Keratinocyte (primary cell): ENCODE results near the gene CRADD. TPM values are rescaled to one million over a fixed set of nuclear protein-coding genes. Genes with fewer than 3 reads are reported as not detected.

Source experiments
- DNase-seq: peaks from one replicate; pipeline ENCODE4 v3.0.0-alpha.2; 2011; ENCODE audit warnings: low read depth, missing footprints, low spot score
- FAIRE-seq: peaks from 2 replicates; lab custom pipeline; 2011; peaks lifted over from hg19 to GRCh38; lab: Jason Lieb, UNC
- H2AFZ ChIP-seq: 2 replicates; pipeline ENCODE4 v1.6.0; 2012; ENCODE audit warnings: low read length, control low read depth, inconsistent platforms; ENCODE audit not compliant: control insufficient read depth
- H3K27ac ChIP-seq: 2 replicates; pipeline ENCODE4 v1.5.1; 2011; ENCODE audit warnings: low read length; ENCODE audit not compliant: control insufficient read depth, insufficient read depth
- H3K27me3 ChIP-seq: 3 replicates; pipeline ENCODE4 v1.6.0; 2011; ENCODE audit warnings: low read length; ENCODE audit not compliant: control insufficient read depth, insufficient read depth; ENCODE audit errors: extremely low read depth
- H3K36me3 ChIP-seq, 2 experiments: 2 replicates in 1 of 2; 3 replicates in 1 of 2; pipeline ENCODE4 v1.5.1; 2011; ENCODE audit warnings: low read length in 2 of 2, mild to moderate bottlenecking in 1 of 2; ENCODE audit not compliant: control insufficient read depth in 2 of 2, insufficient read depth in 2 of 2; ENCODE audit errors: extremely low read depth in 1 of 2
- H3K4me1 ChIP-seq: 3 replicates; pipeline ENCODE4 v1.5.1; 2011; ENCODE audit warnings: low read length; ENCODE audit not compliant: control insufficient read depth, insufficient read depth; ENCODE audit errors: extremely low read depth
- H3K4me2 ChIP-seq: 3 replicates; pipeline ENCODE4 v1.6.0; 2011; ENCODE audit warnings: low read depth, low read length; ENCODE audit not compliant: control insufficient read depth, insufficient read depth; ENCODE audit errors: extremely low read depth
- H3K4me3 ChIP-seq, 3 experiments: fragments of 200-600 bp in 1 of 3; sonication (generic) in 1 of 3; 2 replicates in 2 of 3; 3 replicates in 1 of 3; pipeline ENCODE4 v1.5.1; 2011 to 2016; ENCODE audit warnings: low read length in 3 of 3, mild to moderate bottlenecking in 3 of 3, control low read depth in 2 of 3, inconsistent platforms in 1 of 3, low read depth in 1 of 3, mixed read lengths in 1 of 3, mixed run types in 1 of 3, moderate library complexity in 1 of 3; ENCODE audit not compliant: control insufficient read depth in 2 of 3, insufficient read depth in 2 of 3; ENCODE audit errors: extremely low read depth in 1 of 3
- H3K79me2 ChIP-seq: 2 replicates; pipeline ENCODE4 v1.6.0; 2012; ENCODE audit warnings: low read length; ENCODE audit not compliant: control insufficient read depth, insufficient read depth
- H3K9ac ChIP-seq: 3 replicates; pipeline ENCODE4 v1.6.0; 2011; ENCODE audit warnings: low read length; ENCODE audit not compliant: control insufficient read depth, insufficient read depth; ENCODE audit errors: extremely low read depth
- H3K9me1 ChIP-seq: 3 replicates; pipeline ENCODE4 v1.6.0; 2011; ENCODE audit warnings: low read length; ENCODE audit not compliant: control insufficient read depth, insufficient read depth; ENCODE audit errors: extremely low read depth
- H3K9me3 ChIP-seq: 2 replicates; pipeline ENCODE4 v1.5.1; 2012; ENCODE audit warnings: low read depth, low read length; ENCODE audit not compliant: control insufficient read depth
- H4K20me1 ChIP-seq: 3 replicates; pipeline ENCODE4 v1.6.0; 2011; ENCODE audit warnings: low read length; ENCODE audit not compliant: control insufficient read depth, insufficient read depth; ENCODE audit errors: extremely low read depth
- CTCF ChIP-seq, 3 experiments: IDR thresholded peaks in 1 of 3; conservative IDR thresholded peaks in 1 of 3; optimal IDR thresholded peaks in 1 of 3; 2 replicates in 2 of 3; 3 replicates in 1 of 3; pipeline versions ENCODE3 to v1.5.1; 2011; ENCODE audit warnings: low read length in 3 of 3, mild to moderate bottlenecking in 3 of 3, moderate library complexity in 2 of 3, control low read depth in 1 of 3, inconsistent platforms in 1 of 3; ENCODE audit not compliant: insufficient read depth in 2 of 3; ENCODE audit errors: extremely low read depth in 1 of 3
- EZH2 ChIP-seq: IDR thresholded peaks from one replicate; pipeline ENCODE4 v1.6.1; 2012; ENCODE audit warnings: inconsistent platforms, mild to moderate bottlenecking, low read length, moderate library complexity
- dilution Hi-C: fragments of 300-500 bp; cut with MboI; formaldehyde crosslinking; loops from one replicate; pipeline ENCODE4 v1.7.0; 2020; ENCODE audit warnings: low sequenced_read_pairs; ENCODE audit not compliant: extremely low pct_ligation_motif_present
- polyA plus RNA-seq, 5 experiments: library from polyadenylated mRNA; depleted of rRNA in 3 of 5; stranded (reverse) in 3 of 5; stranded (forward) in 1 of 5; unstranded in 1 of 5; fragments of >200 nt; gene quantifications; 1 replicate in 1 of 5; 2 replicates in 3 of 5; 3 replicates in 1 of 5; pipeline versions ENCODE4 v1.2.1 to v1.2.3, GENCODE V29; 2011 to 2012; ENCODE audit warnings: missing spikeins in 2 of 5, low read depth in 1 of 5, low replicate concordance in 1 of 5

Gene CRADD
- polyA plus RNA-seq, 1 donor (not counting 4 experiments of a cell fraction or from before 2014, with no cell fraction given): 11.2 TPM

DNA sequence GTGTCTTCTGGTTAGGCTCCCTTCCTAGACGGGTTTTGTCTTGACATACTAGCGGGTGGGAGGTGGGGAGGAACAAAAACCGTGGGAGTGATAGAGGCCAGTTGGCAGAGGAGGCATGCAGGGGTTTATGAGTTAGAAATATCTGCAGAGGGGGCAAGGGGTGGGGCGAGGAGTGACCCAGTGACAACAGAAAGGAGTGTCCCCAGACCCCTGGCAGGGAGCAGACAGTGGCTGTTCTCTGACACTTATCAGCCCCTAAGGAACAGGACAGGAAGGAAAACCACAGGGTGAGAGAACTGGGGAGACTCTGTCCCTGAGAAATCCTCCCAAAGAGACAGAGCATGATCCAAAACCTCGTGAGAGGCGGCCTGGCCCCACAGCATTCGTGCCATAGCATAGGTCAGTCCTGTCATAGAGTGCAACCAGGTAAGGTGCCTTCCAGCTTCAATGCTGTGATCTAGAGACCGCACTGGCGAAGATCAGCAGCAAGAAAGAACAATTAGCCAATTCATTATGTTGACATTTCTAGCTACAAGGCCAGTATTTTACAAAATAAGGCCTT, 141.4 kb downstream of the CRADD start:
- no peak for DNase-seq
- no peak for FAIRE-seq
- H3K79me2 ChIP-seq: no peaks in the 10 kb centered on the region
- H3K27ac ChIP-seq: no peak overlapping the region
- no peaks in the 10 kb centered on the region for H3K9me1 ChIP-seq
- no peaks in the 10 kb centered on the region for H3K9me3 ChIP-seq
- dilution Hi-C loops: no loop called here
- H4K20me1 ChIP-seq: no peaks in the 10 kb centered on the region
- no peak for TF ChIP-seq EZH2
- TF ChIP-seq CTCF (optimal IDR thresholded peaks at IDR 0.05 in 1 of 3, IDR thresholded peaks at IDR 0.05 in 1 of 3, conservative IDR thresholded peaks at IDR 0.05 in 1 of 3; ENCODE audit: extremely low read depth in 1 of 3, insufficient read depth in 2 of 3, low read length in 3 of 3): no peak
- no peak overlapping the region for H3K9ac ChIP-seq
- H2AFZ ChIP-seq: no peak overlapping the region
- H3K4me1 ChIP-seq: no peaks in the 10 kb centered on the region
- no peaks in the 10 kb centered on the region for H3K36me3 ChIP-seq
- no peaks in the 10 kb centered on the region for H3K27me3 ChIP-seq
- H3K4me3 ChIP-seq: no peak overlapping the region
- H3K4me2 ChIP-seq: no peak overlapping the region

DNA sequence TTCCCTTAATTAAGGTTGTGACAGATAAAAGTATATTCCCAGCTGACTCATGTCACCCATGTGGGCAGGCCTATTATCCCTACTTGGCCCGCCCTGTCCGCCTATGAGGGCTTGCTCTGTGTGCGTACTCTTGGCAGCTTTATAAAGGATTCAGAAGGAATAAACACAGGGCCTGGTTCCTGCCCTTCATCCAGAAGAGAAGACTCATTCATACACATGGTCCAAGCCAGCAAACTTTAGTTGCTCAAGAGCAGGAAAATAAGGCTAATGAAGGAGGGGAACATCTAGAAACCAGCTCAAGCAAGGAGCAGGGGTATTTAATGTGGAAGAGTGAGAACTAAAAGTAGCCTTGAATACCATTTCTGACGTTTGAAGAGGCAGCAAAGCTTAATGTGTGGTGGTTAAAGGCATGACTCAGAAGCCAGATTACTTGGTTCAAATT, 141.9 kb downstream of the CRADD start:
- Histone ChIP-seq H3K4me1 (no peaks in the 10 kb centered on the region), H3K4me3 (no peak overlapping the region), H3K27me3 (no peaks in the 10 kb centered on the region), H3K36me3 (no peaks in the 10 kb centered on the region), H3K9ac (no peak overlapping the region), H3K4me2 (no peak overlapping the region), H2AFZ (peak overlapping the region; percentile 42), H3K9me1 (no peaks in the 10 kb centered on the region), H3K79me2 (no peaks in the 10 kb centered on the region), H3K27ac (no peak overlapping the region), H3K9me3 (no peaks in the 10 kb centered on the region), H4K20me1 (no peaks in the 10 kb centered on the region)
- TF ChIP-seq EZH2: no peak
- TF ChIP-seq CTCF (optimal IDR thresholded peaks at IDR 0.05 in 1 of 3, IDR thresholded peaks at IDR 0.05 in 1 of 3, conservative IDR thresholded peaks at IDR 0.05 in 1 of 3; ENCODE audit: extremely low read depth in 1 of 3, insufficient read depth in 2 of 3, low read length in 3 of 3): no peak
- FAIRE-seq: no peak
- DNase-seq: no peak
- dilution Hi-C loops: no loop called here
